ENCODE results near the gene IL17C. TPM values are rescaled to one million over a fixed set of nuclear protein-coding genes. Genes with fewer than 3 reads are reported as not detected.
A peak's percentile ranks its signal among the peaks of the same experiment; 100 is the strongest.

Gene IL17C
- total RNA-seq (not detected), polyA plus RNA-seq (not detected)
- long read RNA-seq, donor 1 = 0 reads
- long read RNA-seq, donor 2 = 0 reads
- long read RNA-seq, donor 3, partial matches to known transcripts = 186 of 192 reads
- long read RNA-seq, donor 3, other reads (novel, unspliced or antisense) = 6 of 192 reads
- long read RNA-seq, donor 4 = 0 reads
- long read RNA-seq, donor 5 = 0 reads
- long read RNA-seq, donor 6 = 0 reads
- long read RNA-seq, donor 7 = 0 reads
- long read RNA-seq, donor 8 = 0 reads
- long read RNA-seq, donor 9 = 0 reads
- long read RNA-seq, donor 10 = 0 reads

GRCh38 chr16:88638323-88639230 lies at the start of gene IL17C:
IL17C (plus strand) TSS chr16:88638572; CDS start chr16:88638642, 70 bp downstream.
- H3K27ac ChIP-seq = no peak within 1 kb of the TSS
- H3K9me3 ChIP-seq (replicated peaks in 1 of 3) = no peaks in the 10 kb centered on the region
- no peak for TF ChIP-seq POLR2A (IDR thresholded peaks at IDR 0.05)
- TF ChIP-seq CTCF (IDR thresholded peaks at IDR 0.05) = no peak
- no peak for DNase-seq
- intact Hi-C loops (cut with DNase I) = no loop called here
- no peak within 1 kb of the TSS for H3K4me3 ChIP-seq
- no peaks in the 10 kb centered on the region for H3K4me1 ChIP-seq (replicated peaks in 1 of 2)
- WGBS, 4 donors = 45 to 53% (median 48%) methylated on average over 9 to 27 of the region's 27 CpGs
- no peaks in the 10 kb centered on the region for H3K36me3 ChIP-seq (replicated peaks in 1 of 2)
- H3K27me3 ChIP-seq = peaks cover 19% of the 10 kb centered on the region

GRCh38 chr16:88588754-88589153 lies 49.6 kb upstream of the IL17C start:
- no peak overlapping the region for H3K4me3 ChIP-seq
- intact Hi-C loops (cut with DNase I) = no loop called here
- H3K27ac ChIP-seq = no peak overlapping the region
- no peak for TF ChIP-seq CTCF (IDR thresholded peaks at IDR 0.05)
- TF ChIP-seq POLR2A (IDR thresholded peaks at IDR 0.05) = no peak
- H3K27me3 ChIP-seq = no peaks in the 10 kb centered on the region
- H3K9me3 ChIP-seq (replicated peaks in 1 of 3) = no peaks in the 10 kb centered on the region
- H3K4me1 ChIP-seq (replicated peaks in 1 of 2) = no peaks in the 10 kb centered on the region
- H3K36me3 ChIP-seq (replicated peaks in 1 of 2) = peaks cover 0 to 48% of the 10 kb centered on the region in 2 donors
- no peak for DNase-seq
- WGBS, 4 donors = 90 to 93% (median 92%) methylated on average over 6 of the region's 6 CpGs

GRCh38 chr16:88589441-88589840 lies 48.9 kb upstream of the IL17C start:
- WGBS, 4 donors = 75 to 81% (median 80%) methylated on average over 11 of the region's 11 CpGs
- H3K27ac ChIP-seq = no peak overlapping the region
- TF ChIP-seq CTCF (IDR thresholded peaks at IDR 0.05) (no peak), POLR2A (IDR thresholded peaks at IDR 0.05) (no peak)
- H3K9me3 ChIP-seq (replicated peaks in 1 of 3) = no peaks in the 10 kb centered on the region
- H3K4me1 ChIP-seq (replicated peaks in 1 of 2) = no peaks in the 10 kb centered on the region
- intact Hi-C loops (cut with DNase I) = no loop called here
- no peak for DNase-seq
- H3K27me3 ChIP-seq = no peaks in the 10 kb centered on the region
- H3K36me3 ChIP-seq (replicated peaks in 1 of 2) = peaks cover 0 to 50% of the 10 kb centered on the region in 2 donors
- H3K4me3 ChIP-seq = no peak overlapping the region

GRCh38 chr16:88591577-88592021 lies 46.8 kb upstream of the IL17C start:
- Histone ChIP-seq H3K9me3 (replicated peaks in 1 of 3) (no peaks in the 10 kb centered on the region), H3K27me3 (no peaks in the 10 kb centered on the region), H3K36me3 (replicated peaks in 1 of 2) (peaks cover 0 to 50% of the 10 kb centered on the region in 2 donors), H3K4me3 (no peak overlapping the region), H3K4me1 (replicated peaks in 1 of 2) (peaks cover 0 to 6% of the 10 kb centered on the region in 2 donors), H3K27ac (no peak overlapping the region)
- peak in 5 of 7 donors; percentile 34 to 80 (median 58) for DNase-seq
- WGBS, 4 donors = 74 to 84% (median 82%) methylated on average over 10 of the region's 10 CpGs
- intact Hi-C loops (cut with DNase I) = no loop called here
- no peak for TF ChIP-seq CTCF (IDR thresholded peaks at IDR 0.05)
- TF ChIP-seq POLR2A (IDR thresholded peaks at IDR 0.05) = no peak
